HL-60/S4 (cell line): ENCODE measurements around the gene PATE2.

ENCODE experiments used
- in situ Hi-C: fragments of 300-500 bp; cut with MboI; formaldehyde crosslinking; loops from 2 replicates; pipeline ENCODE4 v1.14.3; 2022; ENCODE audit warnings: low sequenced_read_pairs

PATE2 gene

GRCh38 chr11:125778728-125779127, at the start of gene PATE2:
TSS of gene PATE2 (minus strand) at chr11:125778828. CDS start at chr11:125778773, 55 bp downstream.
- in situ Hi-C loops: no loop called here

- in situ Hi-C loops: no loop called here
These were observed 29.3 kb upstream of the PATE2 start for GRCh38 chr11:125807909-125808308.

GRCh38 chr11:125802387-125802786, 23.8 kb upstream of the PATE2 start:
- in situ Hi-C loops: no loop called here

- in situ Hi-C loops: no loop called here
These were observed 21.2 kb upstream of the PATE2 start for GRCh38 chr11:125799808-125800207.

- in situ Hi-C loops: no loop called here
These were observed 19.0 kb upstream of the PATE2 start for GRCh38 chr11:125797641-125798040.

- in situ Hi-C loops: no loop called here
These were observed 12.2 kb upstream of the PATE2 start for GRCh38 chr11:125790825-125791224.

DNA sequence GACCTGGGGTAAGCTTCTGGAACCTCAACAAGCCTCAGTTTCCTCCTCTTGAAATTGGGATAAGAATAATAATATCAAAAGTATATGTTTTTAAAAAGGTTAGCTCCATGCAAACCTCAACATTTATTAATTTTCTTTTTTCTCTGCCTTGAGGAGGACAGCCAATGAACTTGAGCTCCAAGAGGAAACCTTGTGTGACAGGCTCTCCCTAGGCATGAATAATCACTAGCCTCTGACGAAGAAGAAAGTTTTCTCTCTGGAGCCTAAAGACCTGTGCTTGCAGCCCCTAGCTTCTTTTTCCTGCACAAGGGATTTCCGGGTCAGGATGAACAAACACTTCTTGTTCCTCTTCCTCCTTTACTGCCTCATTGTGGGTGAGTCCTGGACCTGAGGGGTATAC, 9.2 kb upstream of the PATE2 start, which contains the start of gene PATE3:
Gene PATE3 (plus strand): TSS at position 301 of the 400 bp plus-strand sequence. CDS start 25 bp downstream, at position 326.
- in situ Hi-C loops: no loop called here

DNA sequence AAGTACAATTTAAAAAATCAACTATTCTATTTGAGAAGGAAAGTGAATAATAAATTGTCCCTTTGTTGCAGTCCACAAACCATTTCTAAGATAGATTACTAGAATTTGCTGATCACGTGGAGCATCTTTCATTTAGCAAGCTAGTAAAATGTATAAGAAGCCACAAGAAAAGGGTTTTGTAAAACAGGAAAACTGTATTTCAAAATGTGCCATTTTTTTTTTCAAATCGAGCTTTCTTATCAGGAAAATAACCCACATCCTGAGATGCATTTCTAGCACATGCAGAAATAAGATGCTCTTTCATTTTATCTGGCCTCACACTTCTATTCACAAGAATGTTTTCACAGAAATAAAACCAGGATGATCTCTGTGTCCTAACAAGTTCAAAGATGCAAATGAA, 6.0 kb upstream of the PATE2 start:
- in situ Hi-C loops: no loop called here

GRCh38 chr11:125777309-125777708, 1.3 kb downstream of the PATE2 start:
- in situ Hi-C loops: no loop called here

DNA sequence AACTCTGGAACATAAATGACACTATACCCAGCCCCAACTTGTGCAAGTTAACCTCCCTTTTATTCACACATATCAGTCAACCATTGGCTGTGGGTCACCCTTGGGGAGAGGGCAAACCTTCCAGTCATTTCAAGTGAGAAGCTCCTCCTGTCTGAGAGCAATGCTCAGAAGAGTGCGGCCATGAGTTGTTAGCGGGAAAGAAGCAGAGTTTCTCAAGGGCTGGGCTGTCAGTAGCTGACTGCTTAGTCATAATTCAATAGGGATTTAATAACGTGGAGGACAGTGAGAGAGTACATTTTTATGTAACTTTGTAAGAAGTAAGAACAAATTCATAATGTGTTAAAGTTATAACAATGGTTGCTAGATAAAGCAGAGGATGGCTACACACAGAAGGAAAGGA, 5.1 kb downstream of the PATE2 start:
- in situ Hi-C loops: no loop called here

DNA sequence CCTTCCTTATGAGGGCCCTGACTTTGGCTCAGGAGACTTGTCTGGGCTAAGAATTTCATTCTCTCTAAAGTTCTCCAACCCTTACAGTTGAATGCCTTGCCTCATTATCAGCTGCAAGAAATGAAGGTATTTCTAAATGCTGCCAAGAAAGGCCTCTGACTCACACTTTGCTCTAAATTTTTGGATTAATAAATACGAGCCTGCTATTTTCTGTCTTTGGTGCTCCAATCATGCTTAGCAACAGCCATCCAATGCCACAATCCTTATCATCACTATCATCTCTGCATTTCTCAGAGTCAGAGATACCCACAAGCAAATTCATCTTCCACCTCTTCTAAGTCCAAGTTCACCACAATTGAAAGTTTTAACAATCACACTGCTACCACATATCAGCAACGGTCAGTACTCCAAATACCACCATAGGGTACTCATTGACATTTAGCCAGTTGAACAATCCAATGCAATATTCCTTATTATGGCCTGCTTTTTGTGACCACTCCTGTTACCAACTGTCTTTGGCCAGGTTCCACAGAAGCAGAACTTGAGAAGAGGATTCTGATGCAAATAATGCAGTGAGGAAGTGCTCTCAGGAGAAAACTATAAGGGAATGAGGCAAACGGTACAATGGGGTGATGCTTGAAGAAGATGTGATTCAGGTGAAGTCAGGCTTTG, 5.7 kb downstream of the PATE2 start:
- in situ Hi-C loops: no loop called here

GRCh38 chr11:125770583-125770982, 8.0 kb downstream of the PATE2 start:
- in situ Hi-C loops: no loop called here

DNA sequence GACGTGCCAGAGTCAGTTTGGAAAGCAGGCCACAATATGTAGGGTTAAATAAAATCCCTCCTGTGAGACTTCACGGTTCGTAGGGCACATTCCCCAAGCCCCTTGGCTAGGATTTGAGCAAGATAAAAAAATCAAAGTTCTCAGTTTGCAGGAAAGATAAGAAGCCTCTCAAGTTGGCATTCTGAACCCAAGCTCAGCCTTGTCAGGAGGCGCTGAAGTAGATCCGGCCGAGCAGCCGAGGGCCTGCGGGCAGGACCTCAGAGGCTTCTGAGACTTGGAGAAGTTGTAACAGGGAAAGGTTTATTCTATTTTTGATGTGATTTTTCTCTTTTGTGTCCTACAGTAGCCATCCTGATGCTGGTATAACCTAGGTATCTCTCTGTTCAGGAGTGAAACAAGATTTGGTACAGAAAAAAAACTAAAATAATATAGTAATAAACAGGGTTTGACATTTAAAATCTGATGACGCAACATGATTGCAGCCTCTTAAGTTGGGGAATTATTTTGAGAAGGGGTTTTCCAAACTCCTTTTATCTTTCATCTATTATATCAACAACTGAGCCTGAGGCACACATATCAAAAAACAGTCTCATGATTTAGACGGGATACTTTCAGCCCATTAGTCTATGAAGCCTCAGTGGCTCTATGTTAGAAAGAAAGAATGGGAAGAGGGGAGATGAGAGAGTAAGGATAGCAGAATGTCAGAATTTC, 10.1 kb downstream of the PATE2 start:
- in situ Hi-C loops: no loop called here

DNA sequence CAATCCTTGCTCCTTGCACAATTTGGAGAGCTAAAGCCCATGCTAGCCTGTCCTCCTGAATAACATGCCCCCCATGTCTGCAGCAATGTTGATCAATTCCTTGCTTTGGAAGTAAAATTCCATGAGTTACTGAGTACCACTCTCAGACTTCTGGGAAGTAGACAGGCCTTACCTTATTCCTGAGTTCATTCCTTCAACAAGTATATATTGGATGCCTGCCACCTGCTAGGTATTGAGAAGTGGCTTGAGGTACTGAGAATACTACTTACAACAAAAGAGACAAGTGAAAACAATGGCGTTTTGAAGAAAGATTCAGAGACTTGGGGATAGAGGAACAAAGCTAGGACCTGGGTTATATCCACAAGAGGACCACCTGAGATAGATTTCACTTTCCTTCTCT, 12.4 kb downstream of the PATE2 start:
- in situ Hi-C loops: no loop called here

GRCh38 chr11:125763483-125763882, 15.1 kb downstream of the PATE2 start:
- in situ Hi-C loops: no loop called here

GRCh38 chr11:125762445-125762844, 16.2 kb downstream of the PATE2 start:
- in situ Hi-C loops: no loop called here

DNA sequence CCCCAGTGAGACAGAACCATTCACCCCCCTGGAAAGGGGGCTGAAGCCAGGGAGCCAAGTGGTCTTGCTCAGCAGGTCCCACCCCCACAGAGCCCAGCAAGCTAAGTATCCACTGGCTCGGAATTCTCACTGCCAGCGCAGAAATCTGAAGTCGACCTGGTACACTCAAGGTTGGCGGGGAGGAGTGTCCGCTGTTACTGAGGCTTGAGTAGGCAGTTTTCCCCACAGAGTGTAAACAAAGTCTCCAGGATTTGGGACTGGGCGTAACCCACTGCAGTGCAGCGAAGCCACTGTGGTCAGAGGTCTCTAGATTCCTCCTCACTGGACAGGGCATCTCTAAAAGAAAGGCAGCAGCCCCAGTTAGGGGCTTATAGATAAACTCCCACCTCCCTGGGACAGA, 22.6 kb downstream of the PATE2 start:
- in situ Hi-C loops: no loop called here

DNA sequence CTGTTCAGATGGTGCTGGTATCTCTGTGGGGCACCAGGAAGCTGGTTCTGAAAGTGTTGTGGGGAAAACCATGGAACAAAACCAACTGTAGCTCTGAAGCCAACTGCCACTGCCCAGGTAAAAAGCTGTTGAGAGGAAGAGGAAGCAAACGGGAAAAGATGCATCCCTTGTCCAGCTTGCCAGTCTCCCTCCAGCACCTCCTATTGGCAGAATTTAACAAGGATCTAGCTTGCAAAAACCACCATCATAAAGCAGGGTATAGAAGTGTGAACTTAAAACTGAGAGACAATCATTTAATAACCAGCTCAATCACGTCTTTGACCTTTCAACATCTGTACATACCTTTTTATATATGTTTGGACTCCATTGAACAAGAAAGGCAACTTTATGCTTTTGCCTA, 28.0 kb downstream of the PATE2 start:
- in situ Hi-C loops: no loop called here

DNA sequence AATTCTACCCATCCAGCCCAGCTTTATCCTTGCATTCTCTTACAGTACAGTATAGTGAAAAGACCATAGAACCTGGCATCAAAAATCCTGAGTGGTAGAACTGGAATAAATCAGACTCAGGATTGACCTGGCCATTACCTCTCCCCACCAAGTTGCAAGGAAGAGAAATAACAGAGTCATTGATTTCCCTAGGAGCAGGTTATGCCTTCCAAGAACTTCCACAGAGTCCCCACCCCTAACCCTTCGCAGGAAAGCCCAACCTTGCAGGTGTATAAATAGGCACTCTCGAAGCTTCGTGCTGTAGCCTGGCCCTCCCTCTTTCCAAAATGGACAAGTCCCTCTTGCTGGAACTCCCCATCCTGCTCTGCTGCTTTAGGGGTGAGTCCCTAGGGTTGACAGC, 32.6 kb downstream of the PATE2 start, which contains the start of gene PATE1:
Gene PATE1 (plus strand): TSS at position 301 of the 400 bp plus-strand sequence. CDS start 26 bp downstream, at position 327.
- in situ Hi-C loops: no loop called here

DNA sequence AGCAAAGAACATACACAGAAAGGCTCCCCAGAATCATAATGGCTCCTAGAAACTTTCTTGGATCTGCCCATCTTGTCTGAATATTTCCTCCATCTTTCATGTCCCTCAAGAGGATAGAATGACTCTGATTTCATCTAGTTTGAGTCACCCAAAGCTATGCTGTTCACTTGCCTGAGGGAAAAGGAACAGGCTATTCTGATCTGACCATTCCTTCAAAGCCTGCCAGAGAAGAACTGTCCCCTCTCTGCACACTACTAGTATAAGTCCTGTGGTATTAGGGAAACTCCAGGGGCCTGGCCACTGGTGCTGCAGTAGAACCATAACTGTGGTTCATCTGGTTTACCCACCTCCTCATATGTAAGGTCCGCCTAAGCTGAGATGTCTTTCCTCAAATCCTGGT, 34.9 kb downstream of the PATE2 start:
- in situ Hi-C loops: no loop called here

- in situ Hi-C loops: no loop called here
These were observed 38.0 kb downstream of the PATE2 start for GRCh38 chr11:125740617-125741016.

DNA sequence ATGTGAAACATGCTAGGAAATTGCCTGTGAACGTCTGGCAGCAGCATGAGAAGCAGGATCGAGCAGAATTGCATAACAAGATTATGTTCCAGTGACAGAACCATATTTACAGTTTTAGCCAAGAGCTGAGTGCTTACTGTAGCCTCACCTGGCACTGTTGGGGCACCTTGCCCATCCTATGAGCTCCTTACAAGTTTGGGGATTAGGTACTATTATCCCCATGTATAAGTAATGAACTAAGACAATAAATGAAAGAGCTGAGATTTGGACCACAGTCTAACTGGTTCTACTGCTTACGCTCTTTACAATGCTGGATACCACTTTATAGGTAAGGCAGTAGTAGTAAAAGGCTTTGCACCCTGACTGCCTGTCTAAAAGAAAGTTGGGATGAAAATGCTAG, 49.7 kb downstream of the PATE2 start:
- in situ Hi-C loops: no loop called here
